CMK (cell line): ENCODE measurements around the gene TBC1D20.
"Not testable (repeated sequence)": the region's sequence is repeated elsewhere in the genome, so short reads cannot be mapped to it uniquely, and the experiment has no call there.

Experiments used
- DNase-seq: peaks from one replicate; pipeline ENCODE4 v3.0.0-alpha.2; 2010; ENCODE audit warnings: low read depth

The TBC1D20 gene

DNA sequence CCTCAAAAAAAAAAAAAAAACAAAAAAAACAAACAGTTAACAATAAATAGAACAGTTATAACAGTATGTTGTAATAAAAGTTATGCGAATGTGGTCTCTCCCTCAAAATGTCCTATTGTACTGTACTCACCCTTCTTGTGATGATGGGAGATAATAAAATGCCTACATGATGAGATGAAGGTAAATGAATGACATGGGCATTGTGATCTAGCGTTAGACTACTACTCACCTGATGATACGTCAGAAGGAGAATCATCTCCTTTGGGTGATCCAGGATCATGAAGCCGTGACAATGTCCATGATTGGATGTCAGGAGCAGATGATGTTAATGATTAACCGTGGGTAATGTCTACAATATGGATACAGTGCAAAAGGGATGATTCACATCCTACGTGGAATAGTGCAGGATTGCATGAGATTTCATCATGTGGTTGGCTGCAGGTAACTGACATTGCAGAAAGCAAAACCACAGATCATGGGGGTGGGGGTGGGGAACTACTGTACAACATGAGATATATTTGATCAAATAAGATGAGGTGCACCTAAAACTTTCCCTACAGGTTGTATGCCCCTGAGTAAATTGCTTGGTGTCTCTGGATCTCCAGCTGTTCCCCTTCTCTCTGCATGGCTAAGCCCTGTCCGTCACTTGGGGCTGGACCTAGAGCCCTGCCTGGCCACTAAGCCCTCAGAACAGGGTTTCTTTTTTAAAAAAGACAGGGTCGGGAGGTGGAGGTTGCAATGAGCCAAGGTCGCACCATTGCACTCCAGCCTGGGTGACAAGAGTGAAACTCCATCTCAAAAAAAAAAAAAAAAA is 60.4 kb downstream of the TBC1D20 start:
- no peak for DNase-seq

DNA sequence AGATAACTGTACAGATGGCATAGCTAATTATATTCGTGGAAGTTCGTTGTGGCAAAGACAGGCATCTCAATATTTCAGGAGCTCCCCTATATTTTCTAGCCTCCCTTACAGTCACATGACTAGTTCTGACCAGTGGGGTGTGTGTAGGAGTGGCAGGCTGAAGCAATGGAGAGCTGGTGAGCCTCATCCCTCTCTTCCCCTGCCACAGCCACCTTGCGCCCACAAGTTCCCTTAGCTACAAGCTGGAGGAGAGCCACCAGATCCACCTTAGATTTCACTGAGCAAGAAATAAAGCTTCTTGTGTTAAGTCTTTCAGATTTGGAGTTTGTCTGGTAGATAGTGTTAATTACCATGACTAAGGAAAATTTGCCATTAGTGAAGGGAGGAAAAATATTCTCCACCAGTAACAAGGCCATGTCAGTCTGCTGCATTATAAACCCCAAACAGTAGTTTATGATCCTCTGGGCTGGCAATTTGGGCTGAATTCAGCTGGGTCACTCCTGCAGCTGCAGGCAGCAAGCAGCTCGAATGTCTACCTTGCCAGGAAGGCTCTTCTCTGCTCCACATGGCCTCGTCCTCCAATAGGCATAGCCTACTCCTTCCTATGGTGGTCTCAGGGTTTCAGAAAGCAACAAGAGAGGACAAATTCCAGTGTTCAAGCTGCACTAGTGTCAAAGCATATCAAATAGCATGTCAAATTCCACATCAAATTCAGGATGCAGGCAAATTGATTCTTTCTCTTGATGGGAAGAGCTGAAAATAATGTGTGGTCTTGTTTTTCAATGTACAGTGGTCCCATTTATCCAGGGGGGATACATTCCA is 61.7 kb downstream of the TBC1D20 start:
- DNase-seq: no peak

DNA sequence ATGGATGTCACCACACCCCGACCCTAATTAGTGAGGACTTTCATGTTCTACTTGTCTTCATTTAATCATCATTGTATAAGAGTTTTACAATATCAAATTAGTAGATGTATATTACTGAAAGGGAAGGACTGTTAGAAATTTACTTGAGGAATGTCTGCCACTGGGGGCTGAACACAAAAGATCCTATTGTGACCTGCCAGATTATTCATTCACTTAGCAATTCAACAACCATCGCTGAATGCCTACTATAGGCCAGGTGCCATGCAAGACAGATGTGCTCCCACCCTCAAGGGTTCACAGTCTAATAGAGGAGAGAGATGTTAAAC is 62.2 kb downstream of the TBC1D20 start:
- DNase-seq: no peak

DNA sequence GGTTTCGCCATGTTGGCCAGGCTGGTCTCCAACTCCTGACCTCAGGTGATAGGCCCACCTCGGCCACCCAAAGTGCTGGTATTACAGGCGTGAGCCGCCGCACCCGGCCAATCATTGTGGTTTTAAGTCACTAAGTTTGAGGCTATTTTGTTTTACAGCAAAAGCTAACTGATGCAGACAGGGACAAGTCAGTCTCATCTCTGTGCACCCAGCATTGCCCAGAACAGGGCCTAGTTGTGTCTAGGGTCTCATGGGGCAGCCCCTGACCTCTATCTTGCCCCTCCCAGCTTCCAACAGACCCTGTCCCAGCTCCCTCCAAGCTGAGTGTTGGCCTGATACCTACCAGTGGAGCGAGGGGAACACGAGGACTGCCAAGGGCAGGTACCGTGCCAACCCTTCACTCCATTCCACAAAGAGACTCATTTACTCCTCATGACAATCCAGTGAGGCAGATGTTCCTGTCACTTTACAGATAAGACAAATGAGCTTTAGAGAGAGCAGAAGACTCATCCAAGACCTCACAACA is 63.1 kb downstream of the TBC1D20 start:
- DNase-seq: no peak

DNA sequence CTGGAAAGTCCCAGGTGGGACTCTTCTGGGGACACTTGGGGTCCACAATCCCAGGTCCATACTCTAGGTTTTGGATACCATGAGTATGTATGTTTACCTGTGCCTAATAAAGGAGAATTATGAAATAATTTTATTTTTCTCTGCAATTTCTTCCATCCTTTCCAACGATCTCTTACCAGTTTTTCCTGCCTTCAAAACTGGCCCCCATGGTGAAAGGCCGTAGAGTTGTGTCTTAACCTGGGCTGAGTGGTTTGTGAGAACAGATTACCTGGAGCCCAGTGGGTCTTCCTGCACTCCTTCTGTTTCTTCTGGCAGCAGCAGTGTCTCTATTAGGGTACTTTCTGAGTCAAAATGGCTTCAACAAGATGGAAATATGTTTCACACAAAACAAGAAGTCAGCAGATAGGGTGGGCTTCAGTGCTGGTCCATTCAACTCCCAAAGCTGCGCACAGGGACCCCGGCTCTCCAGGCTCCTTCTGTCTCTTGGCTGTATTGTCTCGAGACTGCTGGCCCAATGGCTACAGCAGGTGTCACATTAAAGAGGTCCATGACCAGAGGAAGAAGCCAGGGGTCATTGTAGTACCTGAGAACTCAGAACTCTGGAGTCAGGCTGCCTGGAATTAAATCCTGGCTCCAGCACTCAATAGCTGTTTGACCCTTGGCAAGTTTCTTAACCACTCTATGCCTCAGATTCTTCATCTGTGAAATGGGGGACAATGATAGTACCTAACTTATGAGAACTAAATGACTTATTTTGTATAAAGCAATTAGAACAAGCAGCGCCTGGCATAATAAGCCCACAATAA is 64.7 kb downstream of the TBC1D20 start:
- no peak for DNase-seq

DNA sequence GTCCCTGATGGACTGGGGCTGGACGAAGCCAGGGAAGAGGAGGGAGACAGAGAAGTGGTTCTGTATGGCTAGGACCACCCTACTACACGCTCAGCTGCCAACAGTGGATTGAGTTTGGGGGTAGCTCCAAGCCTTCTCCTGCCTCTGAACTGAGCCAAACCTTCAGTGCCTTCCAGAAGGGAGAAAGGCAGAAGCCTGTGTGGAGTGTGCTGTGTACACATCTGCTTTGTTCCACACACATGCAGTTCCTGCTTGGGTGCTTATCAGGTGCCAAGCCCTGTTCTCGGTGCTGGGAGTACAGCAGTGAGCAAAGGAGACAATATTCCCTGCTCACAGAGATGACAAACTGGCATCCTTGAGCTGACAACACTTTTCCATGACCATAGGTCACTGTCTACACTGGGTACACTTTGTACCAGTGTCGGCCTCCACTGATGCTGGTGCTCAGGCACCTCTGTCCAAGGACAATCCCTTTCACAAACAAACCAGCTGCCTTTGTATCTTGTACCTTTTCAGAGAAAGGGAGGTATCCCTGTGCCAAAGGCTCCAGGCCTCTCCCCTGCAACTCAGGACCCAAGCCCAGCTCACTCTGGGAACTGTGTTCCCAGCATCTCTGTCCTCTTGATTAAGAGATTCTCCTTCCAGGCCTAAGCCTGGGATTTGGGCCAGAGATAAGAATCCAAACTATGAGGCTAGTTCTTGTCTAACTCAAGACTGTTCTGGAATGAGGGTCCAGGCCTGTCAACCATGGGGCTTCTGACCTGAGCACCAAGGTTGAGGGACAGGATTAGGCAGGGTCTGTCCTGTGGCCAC is 65.5 kb downstream of the TBC1D20 start:
- DNase-seq: no peak

DNA sequence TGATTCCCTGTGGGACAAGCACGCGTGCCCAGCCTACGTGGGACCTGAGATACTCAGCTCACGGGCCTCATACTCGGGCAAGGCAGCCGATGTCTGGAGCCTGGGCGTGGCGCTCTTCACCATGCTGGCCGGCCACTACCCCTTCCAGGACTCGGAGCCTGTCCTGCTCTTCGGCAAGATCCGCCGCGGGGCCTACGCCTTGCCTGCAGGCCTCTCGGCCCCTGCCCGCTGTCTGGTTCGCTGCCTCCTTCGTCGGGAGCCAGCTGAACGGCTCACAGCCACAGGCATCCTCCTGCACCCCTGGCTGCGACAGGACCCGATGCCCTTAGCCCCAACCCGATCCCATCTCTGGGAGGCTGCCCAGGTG is 66.1 kb downstream of the TBC1D20 start:
- no peak for DNase-seq

DNA sequence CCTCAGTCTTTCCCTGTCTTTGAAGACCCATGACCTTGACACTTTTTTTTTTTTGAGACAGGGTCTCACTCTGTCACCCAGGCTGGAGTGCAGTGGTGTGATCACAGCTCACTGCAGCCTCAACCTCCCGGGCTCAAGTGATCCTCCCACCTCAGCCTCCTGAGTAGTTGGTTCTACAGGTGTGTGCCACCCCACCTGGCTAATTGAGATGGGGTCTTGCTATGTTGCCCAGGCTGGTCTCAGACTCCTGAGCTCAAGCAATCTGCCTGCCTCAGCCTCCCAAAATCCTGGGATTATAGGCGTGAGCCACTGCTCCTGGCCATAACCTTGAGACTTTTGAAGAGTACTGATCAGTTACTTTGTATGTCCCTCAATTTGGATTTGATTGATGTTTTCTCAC is 69.0 kb downstream of the TBC1D20 start:
- DNase-seq: not testable (repeated sequence)

DNA sequence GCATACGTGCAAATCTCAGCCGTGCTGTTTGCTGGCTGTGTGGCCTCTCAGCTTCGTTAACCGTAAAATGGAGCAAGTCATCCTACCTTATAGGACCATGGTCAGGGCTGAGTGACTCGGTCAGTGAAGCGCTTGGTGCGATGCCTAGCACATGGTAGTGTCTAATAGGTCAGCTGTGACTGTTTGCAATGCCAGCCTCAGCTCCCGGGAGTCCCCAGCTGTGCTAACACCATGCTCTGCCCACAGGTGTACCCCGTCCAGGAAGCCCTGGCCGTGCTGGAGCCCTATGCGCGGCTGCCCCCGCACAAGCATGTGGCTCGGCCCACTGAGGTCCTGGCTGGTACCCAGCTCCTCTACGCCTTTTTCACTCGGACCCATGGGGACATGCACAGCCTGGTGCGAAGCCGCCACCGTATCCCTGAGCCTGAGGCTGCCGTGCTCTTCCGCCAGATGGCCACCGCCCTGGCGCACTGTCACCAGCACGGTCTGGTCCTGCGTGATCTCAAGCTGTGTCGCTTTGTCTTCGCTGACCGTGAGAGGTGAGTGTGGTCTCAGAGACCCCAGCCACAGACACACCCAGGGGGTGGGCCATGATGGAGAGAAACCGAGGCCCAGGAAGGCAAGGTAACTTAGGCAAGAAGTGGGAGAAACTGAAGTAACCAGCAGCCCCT is 71.2 kb downstream of the TBC1D20 start:
- no peak for DNase-seq

DNA sequence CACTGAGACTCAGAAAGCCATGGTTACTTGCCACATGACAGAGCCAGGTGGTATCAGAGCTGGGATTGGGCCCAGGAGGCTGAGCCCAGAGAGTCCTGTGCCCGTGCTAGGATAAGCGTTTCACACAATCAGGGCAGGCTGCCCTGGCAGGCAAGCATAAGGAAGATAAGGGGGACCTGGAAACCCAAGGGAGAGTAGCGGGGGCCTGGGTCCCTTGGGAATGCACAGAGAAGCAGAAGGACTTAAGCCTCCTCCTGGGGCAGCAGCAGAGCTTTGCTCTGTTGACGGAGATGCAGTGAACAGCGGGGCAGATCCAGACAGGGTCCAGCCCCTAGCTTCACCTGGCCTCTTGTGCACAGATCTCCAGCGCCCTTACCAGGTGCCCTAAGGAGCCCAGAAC is 73.1 kb downstream of the TBC1D20 start:
- no peak for DNase-seq

DNA sequence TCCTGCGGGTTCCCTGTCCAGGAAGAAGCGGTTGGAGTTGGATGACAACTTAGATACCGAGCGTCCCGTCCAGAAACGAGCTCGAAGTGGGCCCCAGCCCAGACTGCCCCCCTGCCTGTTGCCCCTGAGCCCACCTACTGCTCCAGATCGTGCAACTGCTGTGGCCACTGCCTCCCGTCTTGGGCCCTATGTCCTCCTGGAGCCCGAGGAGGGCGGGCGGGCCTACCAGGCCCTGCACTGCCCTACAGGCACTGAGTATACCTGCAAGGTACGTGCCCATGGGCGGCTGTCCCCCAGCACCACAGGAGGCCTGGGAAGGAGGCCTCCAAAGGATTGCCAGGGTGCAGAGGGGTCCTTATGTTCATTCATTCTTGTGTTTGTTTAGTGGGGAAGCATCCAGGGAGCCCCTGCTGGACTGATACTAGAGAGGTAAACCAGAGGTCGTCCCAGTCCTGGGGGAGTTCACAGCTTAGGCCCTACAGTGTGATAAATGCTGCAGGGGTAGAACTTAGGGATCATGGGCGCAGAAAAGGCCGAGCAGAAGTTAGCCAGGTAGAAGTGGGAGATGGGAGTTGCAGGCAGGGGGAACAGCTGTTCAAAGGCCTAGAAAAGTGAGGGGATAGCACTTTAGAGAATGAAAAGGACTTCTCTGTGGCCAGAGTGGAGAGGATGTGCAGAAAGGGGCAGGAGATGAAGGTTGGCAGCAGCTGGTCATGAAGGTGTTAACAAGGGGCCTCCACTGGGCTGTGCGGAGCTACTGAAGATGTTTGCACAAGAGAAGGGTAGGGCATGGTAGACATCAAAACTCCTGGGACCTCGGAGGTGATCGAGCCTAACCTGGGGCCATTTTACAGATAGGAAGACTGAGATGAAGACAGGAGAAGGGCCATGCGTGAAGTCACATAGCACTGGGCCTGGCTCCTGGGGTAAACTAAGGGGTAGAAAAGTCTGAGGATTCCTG is 74.0 kb downstream of the TBC1D20 start:
- no peak for DNase-seq

DNA sequence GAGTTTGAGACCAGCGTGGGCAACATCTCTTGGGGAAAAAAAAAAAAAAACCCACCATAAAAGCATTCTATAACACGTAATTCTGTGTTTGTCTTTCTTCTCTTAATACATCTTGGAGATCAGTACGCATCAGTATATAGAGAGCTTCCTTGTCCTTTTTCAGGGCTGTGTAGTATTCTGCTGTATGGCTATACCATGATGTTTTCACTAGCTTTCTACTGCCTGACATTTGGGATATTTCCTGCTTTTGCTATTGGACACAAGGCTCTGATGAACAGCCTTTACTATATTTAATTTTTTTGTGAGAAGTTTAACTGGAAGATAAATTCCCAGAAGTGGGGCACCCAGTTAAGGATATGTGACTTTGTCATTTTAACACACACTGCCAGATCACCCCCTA is 74.8 kb downstream of the TBC1D20 start:
- DNase-seq: no peak

DNA sequence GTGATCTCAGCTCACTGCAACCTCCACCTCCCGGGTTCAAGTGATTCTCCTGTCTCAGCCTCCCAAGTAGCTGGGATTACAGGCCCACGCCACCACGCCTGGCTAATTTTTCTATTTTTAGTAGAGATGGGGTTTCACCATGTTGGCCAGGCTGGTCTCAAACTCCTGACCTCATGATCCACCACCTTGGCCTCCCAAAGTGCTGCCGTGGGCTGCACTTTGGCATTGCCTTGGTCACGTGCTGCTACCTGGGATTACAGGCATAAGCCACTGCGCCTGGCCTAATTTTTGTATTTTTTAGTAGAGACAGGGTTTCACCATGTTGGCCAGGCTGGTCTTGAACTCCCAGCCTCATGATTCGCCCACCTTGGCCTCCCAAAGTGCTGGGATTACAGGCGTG is 75.7 kb downstream of the TBC1D20 start:
- not testable (repeated sequence) for DNase-seq
